Body of pancreas (tissue), 4 donors: ENCODE data around the gene FOXJ3. TPM values are rescaled to one million over a fixed set of nuclear protein-coding genes. Genes with fewer than 3 reads are reported as not detected.

ENCODE experiments used
- ATAC-seq: fragments of 150-250 bp; one replicate; pipeline ENCODE4 v1.9.1; 2016
- DNase-seq, 4 donors: peaks; one replicate each; pipeline ENCODE4 v3.0.0-alpha.2; 2019
- H3K27ac ChIP-seq, 4 donors: fragments of 200-600 bp; sonication (generic); 1 replicate in 3 of 4; 2 replicates in 1 of 4; pipeline versions ENCODE4 v1.5.1 to v1.6.1; 2016 to 2019; ENCODE audit warnings: mild to moderate bottlenecking in 1 of 4, mixed read lengths in 1 of 4, moderate library complexity in 1 of 4
- H3K27me3 ChIP-seq, 2 donors: fragments of 200-600 bp; sonication (generic); one replicate each; pipeline ENCODE4 v1.6.0; 2016; ENCODE audit warnings: mild to moderate bottlenecking in 1 of 2
- H3K36me3 ChIP-seq, 2 donors: fragments of 200-600 bp; sonication (generic); replicated peaks in 1 of 2; 2 replicates each; pipeline ENCODE4 v1.5.1; 2016; ENCODE audit warnings: low read depth in 2 of 2; ENCODE audit not compliant: insufficient read depth in 1 of 2
- H3K4me1 ChIP-seq: fragments of 200-600 bp; sonication (generic); one replicate; pipeline ENCODE4 v1.6.0; 2016
- H3K4me3 ChIP-seq, 2 donors: fragments of 200-600 bp; sonication (generic); 1 replicate in 1 of 2; 2 replicates in 1 of 2; pipeline ENCODE4 v1.5.1; 2016 to 2019
- H3K9me3 ChIP-seq, 3 donors: fragments of 200-600 bp; sonication (generic); 1 replicate in 2 of 3; 2 replicates in 1 of 3; pipeline ENCODE4 v1.5.1; 2016
- POLR2A ChIP-seq, 3 donors: fragments of 450-650 bp; IDR thresholded peaks; one replicate each; pipeline ENCODE4 v1.6.1; 2016; ENCODE audit warnings: antibody characterized with exemption in 3 of 3, mild to moderate bottlenecking in 2 of 3
- WGBS, 2 donors: methylation state at CpG; one replicate each; pipeline ENCODE4 v1.1.5; 2017; 5-methylcytosine and 5-hydroxymethylcytosine counted together
- intact Hi-C: fragments of 100-400 bp; cut with DNase I; formaldehyde crosslinking; loops from one replicate; pipeline ENCODE4 v1.15.1; 2023
- total RNA-seq, 2 donors: library from RNA; depleted of rRNA; stranded (reverse); fragments of >200 nt; gene quantifications; one replicate each; pipeline ENCODE4 v1.1.0, GENCODE V29; 2016
- TF ChIP-seq, protein P1 (sequence below), 7 experiments: fragments of 450-650 bp in 4 of 7; fragments of 200-600 bp in 3 of 7; sonication (generic) in 3 of 7; IDR thresholded peaks; one replicate each; pipeline ENCODE4 v1.5.1; 2016 to 2019; ENCODE audit warnings: antibody characterized with exemption in 7 of 7

The FOXJ3 gene
- total RNA-seq, 2 donors from 2014 or later, result 25.2 to 50.4 TPM

DNA sequence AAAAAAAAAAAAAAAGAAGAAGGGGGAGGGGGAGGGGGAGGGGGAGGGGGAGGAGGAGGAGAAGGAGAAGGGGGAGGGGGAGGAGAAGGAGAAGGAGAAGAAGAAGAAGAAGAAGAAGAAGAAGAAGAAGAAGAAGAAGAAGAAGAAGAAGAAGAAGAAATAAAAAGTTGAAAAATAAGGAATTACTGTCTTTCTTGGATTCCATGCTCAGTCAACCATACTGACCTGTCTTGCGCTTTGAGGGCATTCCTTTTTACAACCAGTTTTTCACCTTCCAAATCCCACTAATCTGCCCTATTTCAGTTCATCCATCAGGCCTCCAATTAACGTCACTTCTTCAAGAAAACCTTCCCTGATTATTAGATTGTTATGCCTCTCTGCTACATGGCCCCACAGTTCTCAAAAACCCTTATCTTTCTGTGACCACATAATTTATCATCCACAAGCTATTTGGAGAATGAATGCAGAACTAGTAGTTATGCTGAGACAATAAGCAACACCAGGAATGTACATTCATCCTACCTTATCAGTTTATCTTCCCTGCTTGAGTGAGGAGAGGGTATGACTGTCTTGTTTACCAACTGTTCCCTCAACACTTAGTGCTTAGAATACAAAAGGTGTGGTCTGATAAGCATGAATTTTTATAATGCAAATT, 113.0 kb downstream of the FOXJ3 start:
- H3K4me3 ChIP-seq, result no peak overlapping the region
- no peaks in the 10 kb centered on the region for H3K27me3 ChIP-seq
- intact Hi-C loops, result no loop called here
- 77 to 91% methylated on average over 2 of the region's 2 CpGs for WGBS, 2 donors
- ATAC-seq (no peak), DNase-seq (no peak)
- H3K36me3 ChIP-seq, result no peaks in the 10 kb centered on the region
- no peak overlapping the region for H3K27ac ChIP-seq
- TF ChIP-seq, protein P1, sequence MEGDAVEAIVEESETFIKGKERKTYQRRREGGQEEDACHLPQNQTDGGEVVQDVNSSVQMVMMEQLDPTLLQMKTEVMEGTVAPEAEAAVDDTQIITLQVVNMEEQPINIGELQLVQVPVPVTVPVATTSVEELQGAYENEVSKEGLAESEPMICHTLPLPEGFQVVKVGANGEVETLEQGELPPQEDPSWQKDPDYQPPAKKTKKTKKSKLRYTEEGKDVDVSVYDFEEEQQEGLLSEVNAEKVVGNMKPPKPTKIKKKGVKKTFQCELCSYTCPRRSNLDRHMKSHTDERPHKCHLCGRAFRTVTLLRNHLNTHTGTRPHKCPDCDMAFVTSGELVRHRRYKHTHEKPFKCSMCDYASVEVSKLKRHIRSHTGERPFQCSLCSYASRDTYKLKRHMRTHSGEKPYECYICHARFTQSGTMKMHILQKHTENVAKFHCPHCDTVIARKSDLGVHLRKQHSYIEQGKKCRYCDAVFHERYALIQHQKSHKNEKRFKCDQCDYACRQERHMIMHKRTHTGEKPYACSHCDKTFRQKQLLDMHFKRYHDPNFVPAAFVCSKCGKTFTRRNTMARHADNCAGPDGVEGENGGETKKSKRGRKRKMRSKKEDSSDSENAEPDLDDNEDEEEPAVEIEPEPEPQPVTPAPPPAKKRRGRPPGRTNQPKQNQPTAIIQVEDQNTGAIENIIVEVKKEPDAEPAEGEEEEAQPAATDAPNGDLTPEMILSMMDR (IDR thresholded peaks at IDR 0.05), result no peak
- TF ChIP-seq POLR2A (IDR thresholded peaks at IDR 0.05), result no peak
- no peaks in the 10 kb centered on the region for H3K9me3 ChIP-seq
- H3K4me1 ChIP-seq, result peaks cover 3% of the 10 kb centered on the region

DNA sequence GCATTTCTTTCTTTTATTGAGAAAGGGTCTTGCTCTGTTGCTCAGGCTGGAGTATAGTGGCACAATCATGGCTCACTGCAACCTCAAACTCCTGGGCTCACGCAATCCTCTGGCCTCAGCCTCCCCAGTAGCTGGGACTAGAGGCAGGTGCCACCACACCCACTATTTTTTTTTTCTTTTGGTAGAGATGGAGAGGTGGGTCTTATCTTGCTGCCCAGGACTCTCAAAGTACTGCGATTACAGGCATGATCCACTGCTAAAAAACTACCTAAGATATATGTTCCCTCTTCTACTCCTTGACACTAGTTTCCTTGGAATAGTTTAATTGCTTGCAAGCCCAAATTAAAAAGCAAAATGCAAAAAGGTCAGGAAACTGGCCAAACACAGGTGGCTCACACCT, 113.6 kb downstream of the FOXJ3 start:
- ATAC-seq (no peak), DNase-seq (no peak)
- Histone ChIP-seq H3K36me3 (no peaks in the 10 kb centered on the region), H3K9me3 (no peaks in the 10 kb centered on the region), H3K4me3 (no peak overlapping the region), H3K4me1 (peaks cover 3% of the 10 kb centered on the region), H3K27me3 (no peaks in the 10 kb centered on the region), H3K27ac (no peak overlapping the region)
- TF ChIP-seq, protein P1 (IDR thresholded peaks at IDR 0.05), result no peak
- no peak for TF ChIP-seq POLR2A (IDR thresholded peaks at IDR 0.05)
- intact Hi-C loops, result no loop called here
- 95 to 96% methylated on average over 2 of the region's 2 CpGs for WGBS, 2 donors

DNA sequence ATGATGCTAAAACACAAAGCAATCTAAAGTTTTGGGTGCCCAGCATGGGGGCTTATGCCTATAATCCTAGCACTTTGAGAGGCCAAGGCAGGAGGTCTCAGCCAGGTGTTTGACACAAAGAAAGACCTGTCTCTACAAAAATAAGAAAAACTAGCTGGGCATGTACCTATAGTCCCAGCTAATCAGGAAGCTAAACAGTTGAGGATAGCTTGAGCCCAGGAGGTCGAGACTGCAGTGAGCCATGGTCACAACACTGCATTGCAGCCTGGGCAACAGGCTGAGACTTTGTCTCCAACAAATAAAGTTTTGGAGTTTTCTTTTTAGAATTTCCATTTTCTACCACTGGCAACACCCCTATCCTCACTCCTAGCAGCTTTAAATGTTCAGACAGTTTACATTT, 115.4 kb downstream of the FOXJ3 start:
- Histone ChIP-seq H3K27me3 (no peaks in the 10 kb centered on the region), H3K27ac (no peak overlapping the region), H3K9me3 (no peaks in the 10 kb centered on the region), H3K4me3 (no peak overlapping the region), H3K4me1 (peaks cover 10% of the 10 kb centered on the region), H3K36me3 (no peaks in the 10 kb centered on the region)
- intact Hi-C loops, result no loop called here
- DNase-seq (no peak), ATAC-seq (no peak)
- WGBS, 2 donors, result 70 to 93% methylated on average over 1 of the region's 1 CpG
- TF ChIP-seq, protein P1 (IDR thresholded peaks at IDR 0.05), result no peak
- TF ChIP-seq POLR2A (IDR thresholded peaks at IDR 0.05), result no peak

DNA sequence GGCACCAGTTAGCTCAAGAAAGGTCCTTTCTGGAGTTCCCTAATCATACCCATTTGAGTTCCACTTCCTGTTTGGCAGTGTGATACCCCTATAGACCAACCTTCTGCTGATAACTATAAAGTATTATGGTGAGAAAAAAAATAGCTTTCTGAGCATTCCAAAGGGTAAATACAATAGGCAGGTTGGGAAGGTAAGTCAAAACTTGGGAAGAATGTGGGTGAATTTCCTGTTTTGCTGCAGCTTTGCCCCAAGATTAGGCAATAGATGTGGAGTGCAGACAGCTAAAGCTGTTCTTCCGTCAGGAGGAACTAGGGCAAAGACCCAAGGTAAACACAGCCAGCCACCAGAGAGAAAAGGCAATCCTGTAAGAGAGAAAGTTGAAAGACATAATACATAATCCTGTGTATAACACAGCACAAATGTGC, 120.6 kb downstream of the FOXJ3 start:
- H3K27me3 ChIP-seq, result no peaks in the 10 kb centered on the region
- WGBS, 2 donors, result 0 to 7% methylated on average over 1 of the region's 1 CpG
- no peaks in the 10 kb centered on the region for H3K36me3 ChIP-seq
- no peak for TF ChIP-seq POLR2A (IDR thresholded peaks at IDR 0.05)
- TF ChIP-seq, protein P1 (IDR thresholded peaks at IDR 0.05), result peak in 1 of 7 experiments; percentile 3
- H3K4me1 ChIP-seq, result peaks cover 33% of the 10 kb centered on the region
- H3K9me3 ChIP-seq, result no peaks in the 10 kb centered on the region
- H3K4me3 ChIP-seq, result no peak overlapping the region
- peak; percentile 45 to 76 (median 60) for DNase-seq
- intact Hi-C loops, result no loop called here
- peak overlapping the region; percentile 11 to 73 (median 56) for H3K27ac ChIP-seq
- ATAC-seq, result peak; percentile 85

DNA sequence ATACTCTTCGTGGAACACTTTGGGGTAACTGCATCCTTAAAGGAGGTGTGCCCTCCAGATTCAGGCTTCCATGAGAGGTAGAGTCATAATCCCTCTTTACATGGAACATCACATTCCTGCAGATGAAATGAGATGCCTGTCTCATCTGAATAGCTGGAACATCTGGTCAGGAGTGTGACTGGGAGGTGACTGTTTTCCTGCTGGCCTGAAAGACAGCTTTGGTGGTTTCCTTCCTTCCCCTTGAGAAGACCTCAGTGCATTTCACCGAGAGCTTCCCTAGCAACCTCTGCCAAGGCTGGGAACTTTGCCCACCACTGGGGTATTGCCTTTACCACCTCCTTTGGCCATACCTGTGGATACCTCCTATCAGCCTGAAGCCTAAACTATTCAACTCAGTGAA, 123.8 kb downstream of the FOXJ3 start:
- H3K4me1 ChIP-seq, result peaks cover 30% of the 10 kb centered on the region
- no peaks in the 10 kb centered on the region for H3K36me3 ChIP-seq
- no peak for DNase-seq
- no peak for ATAC-seq
- 46 to 64% methylated on average over 2 of the region's 2 CpGs for WGBS, 2 donors
- no peaks in the 10 kb centered on the region for H3K27me3 ChIP-seq
- H3K4me3 ChIP-seq, result no peak overlapping the region
- no peak overlapping the region for H3K27ac ChIP-seq
- intact Hi-C loops, result no loop called here
- no peak for TF ChIP-seq POLR2A (IDR thresholded peaks at IDR 0.05)
- TF ChIP-seq, protein P1 (IDR thresholded peaks at IDR 0.05), result no peak
- no peaks in the 10 kb centered on the region for H3K9me3 ChIP-seq
